RWPE1 (cell line): ENCODE data around the gene TWIST2.

Experiments
- CTCF ChIA-PET: fragments of 350-600 bp; sonication (Branson Sonifier 250); formaldehyde crosslinking; extraction: SDS; loops from one replicate; lab custom pipeline; 2021; lab: Yijun Ruan, JAX
- POLR2A ChIA-PET: fragments of 400-600 bp; formaldehyde crosslinking; extraction: SDS; loops from one replicate; lab custom pipeline; 2020; ENCODE audit warnings: antibody characterized with exemption; ENCODE audit not compliant: low non-redundant PET; lab: Yijun Ruan, JAX
- DNase-seq: peaks from one replicate; pipeline ENCODE4 v3.0.0; 2012; ENCODE audit warnings: low spot score
- H3K27ac ChIP-seq: fragments of 450-650 bp; 2 replicates; pipeline ENCODE4 v1.5.1; 2017
- CTCF ChIP-seq: fragments of 450-650 bp; conservative IDR thresholded peaks from 2 replicates; pipeline ENCODE4 v1.5.1; 2017; ENCODE audit warnings: low read depth, mild to moderate bottlenecking

TWIST2 gene

GRCh38 chr2:238921681-238922319, 73.9 kb downstream of the TWIST2 start:
- no peak for TF ChIP-seq CTCF
- no peak for DNase-seq
- CTCF ChIA-PET: no interaction called here
- POLR2A ChIA-PET: no interaction called here
- no peak overlapping the region for H3K27ac ChIP-seq

GRCh38 chr2:238922435-238922834, 74.5 kb downstream of the TWIST2 start:
- POLR2A ChIA-PET: no interaction called here

GRCh38 chr2:238924032-238924431, 76.1 kb downstream of the TWIST2 start:
- DNase-seq: no peak
- no peak for TF ChIP-seq CTCF
- no peak overlapping the region for H3K27ac ChIP-seq
- CTCF ChIA-PET: interaction anchor here (0.6 kb wide), 1 partner anchor 144 kb away, joined by 3 read pairs; no protein-coding TSS in a partner anchor
- POLR2A ChIA-PET: no interaction called here

More at GRCh38 chr2:238922435-238922834, 74.5 kb downstream of the TWIST2 start:
- CTCF ChIA-PET: no interaction called here
- no peak overlapping the region for H3K27ac ChIP-seq
- no peak for DNase-seq
- no peak for TF ChIP-seq CTCF

GRCh38 chr2:238924796-238925195, 76.9 kb downstream of the TWIST2 start:
- DNase-seq: no peak
- ChIA-PET POLR2A (no interaction called here), CTCF (interaction anchor here (0.6 kb wide), 1 partner anchor 21 kb away, joined by 4 read pairs; no protein-coding TSS in a partner anchor)

GRCh38 chr2:238925281-238925680, 77.4 kb downstream of the TWIST2 start:
- no peak overlapping the region for H3K27ac ChIP-seq
- TF ChIP-seq CTCF: no peak
- ChIA-PET CTCF (interaction anchor here (0.6 to 0.8 kb wide), 2 partner anchors 21 to 1008 kb away, joined by 4 read pairs; no protein-coding TSS in a partner anchor), POLR2A (no interaction called here)
- no peak for DNase-seq

More at GRCh38 chr2:238924796-238925195, 76.9 kb downstream of the TWIST2 start:
- no peak overlapping the region for H3K27ac ChIP-seq
- no peak for TF ChIP-seq CTCF

GRCh38 chr2:238925816-238926521, 78.1 kb downstream of the TWIST2 start:
- CTCF ChIA-PET: interaction anchor here (0.8 kb wide), 1 partner anchor 1008 kb away, joined by 4 read pairs; no protein-coding TSS in a partner anchor
- DNase-seq: no peak
- H3K27ac ChIP-seq: no peak overlapping the region
- no peak for TF ChIP-seq CTCF
- POLR2A ChIA-PET: no interaction called here
